ENCODE results near the gene MED14.

DNA sequence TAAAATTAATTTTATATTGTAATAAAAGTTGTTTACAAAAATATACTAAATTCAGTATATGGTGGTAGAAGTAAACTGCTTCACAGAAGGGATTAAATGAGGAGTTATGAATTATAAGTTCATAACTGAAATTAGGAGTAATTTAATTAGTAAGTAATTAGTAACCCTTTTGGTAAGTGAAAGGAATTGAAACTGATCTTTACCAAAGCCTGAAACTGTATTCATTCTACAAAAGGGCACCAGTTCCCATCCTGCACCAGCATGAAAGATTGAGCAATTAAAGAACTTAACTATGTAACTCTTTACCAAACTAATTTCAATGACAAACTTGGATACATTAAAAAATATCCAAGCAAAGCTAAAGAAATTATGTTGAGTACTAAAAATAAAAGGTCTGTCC, 8.2 kb downstream of the MED14 start:
- TF ChIP-seq KLF6 (CRISPR knock-in tag; IDR thresholded peaks at IDR 0.05): no peak
- no peak for TF ChIP-seq AGO1 (IDR thresholded peaks at IDR 0.05; ENCODE audit: low read depth, low read length, poor library complexity, severe bottlenecking)
- TF ChIP-seq NFYC (CRISPR knock-in tag; IDR thresholded peaks at IDR 0.05): no peak

Data from HepG2 (cell line).